HG02623 (cell line): ENCODE measurements around the gene FPGS.
"Not testable (repeated sequence)": the region's sequence is repeated elsewhere in the genome, so short reads cannot be mapped to it uniquely, and the experiment has no call there.

ENCODE experiments used
- ATAC-seq: cut with Tn5 transposase; IDR thresholded peaks from one replicate; pipeline ENCODE4 v1.9.1; 2021; ENCODE audit warnings: moderate library complexity; ENCODE audit not compliant: unreplicated experiment

The FPGS gene

GRCh38 chr9:127835991-127836516 is 33.4 kb downstream of the FPGS start:
- no peak for ATAC-seq

- not testable (repeated sequence) for ATAC-seq
Observed at GRCh38 chr9:127836561-127836960, 33.9 kb downstream of the FPGS start.

- no peak for ATAC-seq
Observed at GRCh38 chr9:127837346-127837745, 34.7 kb downstream of the FPGS start.

- no peak for ATAC-seq
Observed at GRCh38 chr9:127838375-127839078, 35.8 kb downstream of the FPGS start.

- no peak for ATAC-seq
Observed at GRCh38 chr9:127841087-127841835, 38.6 kb downstream of the FPGS start.

- no peak for ATAC-seq
Observed at GRCh38 chr9:127844821-127845359, 42.2 kb downstream of the FPGS start.

GRCh38 chr9:127845619-127846018 is 42.9 kb downstream of the FPGS start:
- not testable (repeated sequence) for ATAC-seq

- ATAC-seq: no peak
Observed at GRCh38 chr9:127846443-127847177, 43.9 kb downstream of the FPGS start.

GRCh38 chr9:127847178-127847510 is 44.5 kb downstream of the FPGS start:
- no peak for ATAC-seq

GRCh38 chr9:127847833-127848755 is 45.4 kb downstream of the FPGS start:
- ATAC-seq: no peak

GRCh38 chr9:127848756-127849504 is 46.2 kb downstream of the FPGS start:
- ATAC-seq: no peak

GRCh38 chr9:127850286-127850830 is 47.7 kb downstream of the FPGS start:
- ATAC-seq: no peak

- ATAC-seq: no peak
Observed at GRCh38 chr9:127852829-127853228, 50.1 kb downstream of the FPGS start.

GRCh38 chr9:127853312-127854183 is 50.9 kb downstream of the FPGS start:
- ATAC-seq: no peak

- ATAC-seq: no peak
Observed at GRCh38 chr9:127854184-127854806, 51.6 kb downstream of the FPGS start, which contains the start of gene ENG. Gene ENG (minus strand): TSS chr9:127854658. CDS start chr9:127854355, 303 bp downstream.

- ATAC-seq: no peak
Observed at GRCh38 chr9:127854960-127855359, 52.3 kb downstream of the FPGS start.

- ATAC-seq: no peak
Observed at GRCh38 chr9:127855522-127855921, 52.8 kb downstream of the FPGS start.
